Measurements from ENCODE around the gene VMO1. TPM values are rescaled to one million over a fixed set of nuclear protein-coding genes. Genes with fewer than 3 reads are reported as not detected.
A peak's percentile ranks its signal among the peaks of the same experiment; 100 is the strongest.

The VMO1 gene
- total RNA-seq, 1 experiment from 2014 or later: 0.54 TPM

DNA sequence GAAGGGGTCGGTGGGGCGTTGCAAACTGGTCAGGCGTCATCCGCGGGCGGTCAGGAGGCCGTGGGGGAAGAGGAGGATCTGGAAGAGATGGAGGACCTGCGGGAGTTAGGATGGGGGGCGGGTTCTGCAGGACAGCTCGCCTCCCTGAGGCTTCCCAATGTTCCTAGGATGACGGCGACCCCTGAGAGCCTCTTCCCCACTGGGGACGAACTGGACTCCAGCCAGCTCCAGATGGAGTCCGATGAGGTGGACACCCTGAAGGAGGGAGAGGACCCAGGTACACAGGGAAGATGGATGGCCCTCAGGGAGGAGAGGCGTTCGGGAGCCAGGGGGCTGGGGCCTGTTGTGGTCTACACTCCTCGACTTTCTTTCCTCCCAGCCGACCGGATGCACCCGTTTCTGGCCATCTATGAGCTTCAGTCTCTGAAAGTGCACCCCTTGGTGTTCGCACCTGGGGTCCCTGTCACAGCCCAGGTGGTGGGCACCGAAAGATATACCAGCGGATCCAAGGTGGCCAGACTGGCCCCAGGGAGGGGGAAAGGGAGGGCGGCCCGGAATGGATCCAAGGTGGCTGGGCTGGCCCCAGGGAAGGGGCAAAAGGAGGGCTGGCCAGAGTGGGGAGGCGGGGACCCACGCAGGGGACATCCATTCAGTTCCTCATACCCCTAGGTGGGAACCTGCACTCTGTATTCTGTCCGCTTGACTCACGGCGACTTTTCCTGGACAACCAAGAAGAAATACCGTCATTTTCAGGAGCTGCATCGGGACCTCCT lies 21.6 kb upstream of the VMO1 start:
- ChIA-PET CTCF (no interaction called here), POLR2A (no interaction called here)
- peak overlapping the region; percentile 57 for H3K4me3 ChIP-seq (ENCODE audit: low read depth, low read length)
- BruUV-seq (replicated peaks): TSS peak; percentile 29
- H3K36me3 ChIP-seq (ENCODE audit: control insufficient read depth, insufficient read depth, low read length): no peaks in the 10 kb centered on the region
- no peaks in the 10 kb centered on the region for H3K27me3 ChIP-seq (replicated peaks; ENCODE audit: control insufficient read depth, insufficient read depth, low read length)
- H3K9me3 ChIP-seq: no peaks in the 10 kb centered on the region
- Mint-ChIP-seq H3K27me3 (ENCODE audit: insufficient read depth, unreplicated experiment) (no peaks in the 10 kb centered on the region), H3K9me3 (ENCODE audit: unreplicated experiment) (no peaks in the 10 kb centered on the region), H3K4me1 (ENCODE audit: low read depth, unreplicated experiment) (no peaks in the 10 kb centered on the region), H3K4me3 (ENCODE audit: unreplicated experiment) (peak overlapping the region; percentile 74), H3K36me3 (ENCODE audit: insufficient read depth, unreplicated experiment) (peaks cover 21% of the 10 kb centered on the region), H3K27ac (ENCODE audit: unreplicated experiment) (no peak overlapping the region)
- DNase-seq: no peak
- TF ChIP-seq, protein P1, sequence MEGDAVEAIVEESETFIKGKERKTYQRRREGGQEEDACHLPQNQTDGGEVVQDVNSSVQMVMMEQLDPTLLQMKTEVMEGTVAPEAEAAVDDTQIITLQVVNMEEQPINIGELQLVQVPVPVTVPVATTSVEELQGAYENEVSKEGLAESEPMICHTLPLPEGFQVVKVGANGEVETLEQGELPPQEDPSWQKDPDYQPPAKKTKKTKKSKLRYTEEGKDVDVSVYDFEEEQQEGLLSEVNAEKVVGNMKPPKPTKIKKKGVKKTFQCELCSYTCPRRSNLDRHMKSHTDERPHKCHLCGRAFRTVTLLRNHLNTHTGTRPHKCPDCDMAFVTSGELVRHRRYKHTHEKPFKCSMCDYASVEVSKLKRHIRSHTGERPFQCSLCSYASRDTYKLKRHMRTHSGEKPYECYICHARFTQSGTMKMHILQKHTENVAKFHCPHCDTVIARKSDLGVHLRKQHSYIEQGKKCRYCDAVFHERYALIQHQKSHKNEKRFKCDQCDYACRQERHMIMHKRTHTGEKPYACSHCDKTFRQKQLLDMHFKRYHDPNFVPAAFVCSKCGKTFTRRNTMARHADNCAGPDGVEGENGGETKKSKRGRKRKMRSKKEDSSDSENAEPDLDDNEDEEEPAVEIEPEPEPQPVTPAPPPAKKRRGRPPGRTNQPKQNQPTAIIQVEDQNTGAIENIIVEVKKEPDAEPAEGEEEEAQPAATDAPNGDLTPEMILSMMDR (IDR thresholded peaks at IDR 0.05; ENCODE audit: insufficient read depth in 1 of 2, low read depth in 1 of 2, low read length in 1 of 2, severe bottlenecking in 1 of 2, unreplicated experiment in 1 of 2): no peak
- H3K4me1 ChIP-seq: no peaks in the 10 kb centered on the region
- intact Hi-C loops (cut with micrococcal nuclease; ENCODE audit: unreplicated experiment): no loop called here

DNA sequence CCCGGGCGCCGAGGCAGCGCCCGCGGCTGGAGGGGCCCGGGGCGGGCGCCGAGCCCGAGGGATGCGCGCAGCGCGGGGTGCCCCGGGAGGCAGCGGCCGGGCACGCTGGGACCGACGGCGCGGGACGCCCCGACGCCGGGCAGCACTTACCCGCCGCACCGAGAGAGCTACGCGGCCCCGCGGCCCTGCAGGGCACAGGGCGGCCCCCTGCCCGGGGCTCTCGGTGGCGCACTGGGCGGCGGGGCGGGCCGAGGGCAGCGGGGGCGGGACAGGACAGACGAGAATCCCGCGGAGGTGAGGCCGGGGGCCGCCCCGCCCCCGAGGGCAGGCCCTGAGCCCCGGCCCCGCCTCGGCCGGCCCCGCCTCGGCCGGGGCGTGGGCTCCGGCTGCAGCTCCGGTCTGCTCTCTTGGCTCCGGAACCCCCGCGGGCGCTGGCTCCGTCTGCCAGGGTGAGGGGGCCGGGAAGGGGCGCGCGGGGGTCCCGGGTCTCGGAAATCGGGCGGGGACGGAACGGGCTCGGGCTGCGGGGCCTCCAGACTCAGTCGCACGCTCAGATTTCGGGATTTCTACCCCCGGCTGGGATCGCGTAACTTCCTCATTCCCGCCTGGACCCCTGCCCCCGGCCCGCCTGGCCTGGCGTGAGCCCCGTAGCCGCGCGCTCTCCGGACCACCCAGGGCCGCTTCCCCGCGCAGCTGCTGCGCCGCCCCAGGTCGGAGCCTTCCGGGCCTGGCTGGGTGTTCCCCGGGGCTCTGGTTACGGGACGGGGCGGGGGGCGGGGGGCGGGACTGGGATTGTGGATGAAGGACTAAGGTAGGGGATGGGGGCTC lies 20.8 kb upstream of the VMO1 start, which contains the start of gene PLD2:
Gene PLD2, plus strand, starts transcription at position 376 of the 828 bp plus-strand sequence. CDS start 621 bp downstream, outside the sequence.
- DNase-seq: peak; percentile 77 to 89
- no peaks in the 10 kb centered on the region for H3K9me3 ChIP-seq
- no peaks in the 10 kb centered on the region for H3K27me3 ChIP-seq (replicated peaks; ENCODE audit: control insufficient read depth, insufficient read depth, low read length)
- H3K4me3 ChIP-seq (ENCODE audit: low read depth, low read length): peak within 1 kb of the TSS; percentile 57
- Mint-ChIP-seq H3K27ac (ENCODE audit: unreplicated experiment) (no peak within 1 kb of the TSS), H3K4me3 (ENCODE audit: unreplicated experiment) (peak within 1 kb of the TSS; percentile 74), H3K4me1 (ENCODE audit: low read depth, unreplicated experiment) (no peaks in the 10 kb centered on the region), H3K9me3 (ENCODE audit: unreplicated experiment) (no peaks in the 10 kb centered on the region), H3K27me3 (ENCODE audit: insufficient read depth, unreplicated experiment) (no peaks in the 10 kb centered on the region), H3K36me3 (ENCODE audit: insufficient read depth, unreplicated experiment) (peaks cover 15% of the 10 kb centered on the region)
- CTCF ChIA-PET: interaction anchor here (0.5 to 1.6 kb wide), 3 partner anchors 17 to 111 kb away, joined by 3 to 9 read pairs (median 4); partner anchors contain the start of gene ARRB2
- no peaks in the 10 kb centered on the region for H3K4me1 ChIP-seq
- no peaks in the 10 kb centered on the region for H3K36me3 ChIP-seq (ENCODE audit: control insufficient read depth, insufficient read depth, low read length)
- intact Hi-C loops (cut with micrococcal nuclease; ENCODE audit: unreplicated experiment): no loop called here
- BruUV-seq (replicated peaks): no TSS peak
- TF ChIP-seq, protein P1 (IDR thresholded peaks at IDR 0.05; ENCODE audit: insufficient read depth in 1 of 2, low read depth in 1 of 2, low read length in 1 of 2, severe bottlenecking in 1 of 2, unreplicated experiment in 1 of 2): no peak
- POLR2A ChIA-PET: interaction anchor here (0.5 to 1.0 kb wide), 3 partner anchors 11 to 143 kb away, joined by 4 to 5 read pairs (median 4); partner anchors contain the start of gene PSMB6

DNA sequence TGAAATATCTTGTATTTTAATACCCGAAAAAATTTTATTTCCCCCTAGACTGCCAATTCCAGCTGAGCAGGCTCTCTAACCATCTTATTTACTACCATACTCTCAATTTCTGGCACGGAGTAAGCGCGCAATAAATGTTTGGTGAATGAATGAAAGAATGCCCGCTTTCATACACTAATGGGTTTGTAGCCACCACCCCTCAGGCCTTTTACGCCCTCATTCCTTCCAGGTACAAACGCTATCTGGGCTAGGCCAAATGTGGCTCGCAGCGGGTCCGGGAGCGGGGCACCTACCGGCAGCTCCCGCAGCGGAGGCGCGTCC lies 20.3 kb upstream of the VMO1 start:
- Histone ChIP-seq H3K27me3 (replicated peaks; ENCODE audit: control insufficient read depth, insufficient read depth, low read length) (no peaks in the 10 kb centered on the region), H3K36me3 (ENCODE audit: control insufficient read depth, insufficient read depth, low read length) (no peaks in the 10 kb centered on the region), H3K4me3 (ENCODE audit: low read depth, low read length) (peak overlapping the region; percentile 55), H3K4me1 (no peaks in the 10 kb centered on the region), H3K9me3 (no peaks in the 10 kb centered on the region)
- POLR2A ChIA-PET: interaction anchor here (0.5 to 1.0 kb wide), 3 partner anchors 10 to 144 kb away, joined by 4 to 5 read pairs (median 4); partner anchors contain the start of gene PSMB6
- intact Hi-C loops (cut with micrococcal nuclease; ENCODE audit: unreplicated experiment): no loop called here
- Mint-ChIP-seq H3K9me3 (ENCODE audit: unreplicated experiment) (no peaks in the 10 kb centered on the region), H3K4me3 (ENCODE audit: unreplicated experiment) (peak overlapping the region; percentile 51), H3K4me1 (ENCODE audit: low read depth, unreplicated experiment) (no peaks in the 10 kb centered on the region), H3K27ac (ENCODE audit: unreplicated experiment) (no peak overlapping the region), H3K36me3 (ENCODE audit: insufficient read depth, unreplicated experiment) (peaks cover 15% of the 10 kb centered on the region), H3K27me3 (ENCODE audit: insufficient read depth, unreplicated experiment) (no peaks in the 10 kb centered on the region)
- DNase-seq: no peak
- CTCF ChIA-PET: interaction anchor here (0.5 to 1.6 kb wide), 3 partner anchors 16 to 110 kb away, joined by 3 to 9 read pairs (median 4); partner anchors contain the start of gene ARRB2
- BruUV-seq (replicated peaks): no TSS peak
- TF ChIP-seq, protein P1 (IDR thresholded peaks at IDR 0.05; ENCODE audit: insufficient read depth in 1 of 2, low read depth in 1 of 2, low read length in 1 of 2, severe bottlenecking in 1 of 2, unreplicated experiment in 1 of 2): no peak
